GM12878 (cell line): Measurements from ENCODE around the gene SPTBN1.

ENCODE experiments used
- CBX5 ChIP-seq: sonication (generic); IDR thresholded peaks from 2 replicates; pipeline ENCODE4 v1.6.1; 2016; ENCODE audit warnings: low read depth, moderate library complexity, mild to moderate bottlenecking, inconsistent platforms
- CEBPB ChIP-seq, 2 experiments: fragments of 150-350 bp in 1 of 2; IDR thresholded peaks; 2 replicates each; pipeline ENCODE4 v1.6.1; 2012 to 2014; ENCODE audit warnings: low read depth in 2 of 2, low read length in 2 of 2, borderline replicate concordance in 1 of 2, inconsistent platforms in 1 of 2
- CHD2 ChIP-seq: IDR thresholded peaks from 2 replicates; pipeline ENCODE4 v1.6.1; 2011; ENCODE audit warnings: low read depth, low read length, improper control_type of control experiment, borderline replicate concordance
- CTCF ChIP-seq, 3 experiments: IDR thresholded peaks in 2 of 3; conservative IDR thresholded peaks in 1 of 3; 2 replicates each; pipeline ENCODE4 v1.5.1; 2011; ENCODE audit warnings: low read depth in 3 of 3, low read length in 3 of 3, mild to moderate bottlenecking in 3 of 3, control low read depth in 2 of 3, moderate library complexity in 2 of 3, inconsistent platforms in 1 of 3, mixed read lengths in 1 of 3; ENCODE audit not compliant: control insufficient read depth in 2 of 3, insufficient read depth in 1 of 3; ENCODE audit errors: extremely low read depth in 1 of 3
- EP300 ChIP-seq, 2 experiments: fragments of 150-350 bp in 1 of 2; IDR thresholded peaks; 2 replicates each; pipeline ENCODE4 v1.6.1; 2011 to 2012; ENCODE audit warnings: low read depth in 2 of 2, low read length in 2 of 2, borderline replicate concordance in 1 of 2, improper control_type of control experiment in 1 of 2, inconsistent platforms in 1 of 2; ENCODE audit not compliant: control insufficient read depth in 1 of 2
- ETV6 ChIP-seq, 2 experiments: fragments of 450-650 bp in 1 of 2; IDR thresholded peaks in 1 of 2; conservative IDR thresholded peaks in 1 of 2; 2 replicates each; pipeline ENCODE4 v1.6.1; 2014; ENCODE audit warnings: antibody characterized with exemption in 1 of 2, borderline replicate concordance in 1 of 2, low read depth in 1 of 2, mild to moderate bottlenecking in 1 of 2, moderate library complexity in 1 of 2
- HDGF ChIP-seq: fragments of 450-650 bp; IDR thresholded peaks from 2 replicates; pipeline ENCODE4 v1.6.1; 2016; ENCODE audit warnings: antibody characterized with exemption
- MLLT1 ChIP-seq: fragments of 450-650 bp; IDR thresholded peaks from 2 replicates; pipeline ENCODE4 v1.6.1; 2016; ENCODE audit warnings: mild to moderate bottlenecking
- NKRF ChIP-seq: fragments of 450-650 bp; conservative IDR thresholded peaks from 2 replicates; pipeline ENCODE4 v1.6.1; 2017; ENCODE audit warnings: mild to moderate bottlenecking, moderate library complexity
- POLR2A ChIP-seq: IDR thresholded peaks from 2 replicates; pipeline ENCODE4 v1.6.1; 2011; ENCODE audit warnings: low read depth, mild to moderate bottlenecking, low read length
- SIN3A ChIP-seq: IDR thresholded peaks from 2 replicates; pipeline ENCODE4 v1.6.1; 2012; ENCODE audit warnings: low read depth, low read length, improper control_type of control experiment
- SMC3 ChIP-seq: IDR thresholded peaks from 2 replicates; pipeline ENCODE4 v1.6.1; 2011; ENCODE audit warnings: low read length, improper control_type of control experiment, borderline replicate concordance
- SUZ12 ChIP-seq: fragments of 200-600 bp; sonication (generic); IDR thresholded peaks from one replicate; pipeline ENCODE4 v1.6.1; 2018; ENCODE audit warnings: antibody characterized with exemption, mild to moderate bottlenecking; ENCODE audit not compliant: unreplicated experiment
- YY1 ChIP-seq: IDR thresholded peaks from 2 replicates; pipeline ENCODE4 v1.6.1; 2011; ENCODE audit warnings: low read depth, mild to moderate bottlenecking, low read length

GRCh38 chr2:54519841-54520459 is 63.8 kb downstream of the SPTBN1 start:
- no peak for TF ChIP-seq CTCF (IDR thresholded peaks at IDR 0.05 in 2 of 3, conservative IDR thresholded peaks at IDR 0.05 in 1 of 3; ENCODE audit: control insufficient read depth in 2 of 3, extremely low read depth in 1 of 3, insufficient read depth in 1 of 3, low read depth in 3 of 3, low read length in 3 of 3)
- TF ChIP-seq NKRF: no peak
- no peak for TF ChIP-seq CBX5
- TF ChIP-seq POLR2A: no peak
- no peak for TF ChIP-seq ETV6 (conservative IDR thresholded peaks at IDR 0.05 in 1 of 2, IDR thresholded peaks at IDR 0.05 in 1 of 2; ENCODE audit: borderline replicate concordance in 1 of 2, low read depth in 1 of 2)
- TF ChIP-seq CHD2: no peak
- TF ChIP-seq SIN3A: no peak
- no peak for TF ChIP-seq SUZ12
- TF ChIP-seq MLLT1: no peak
- TF ChIP-seq EP300 (IDR thresholded peaks at IDR 0.05; ENCODE audit: borderline replicate concordance in 1 of 2, control insufficient read depth in 1 of 2, low read depth in 2 of 2, low read length in 2 of 2): no peak
- no peak for TF ChIP-seq SMC3
- no peak for TF ChIP-seq CEBPB (IDR thresholded peaks at IDR 0.05; ENCODE audit: borderline replicate concordance in 1 of 2, low read depth in 2 of 2, low read length in 2 of 2)
- no peak for TF ChIP-seq YY1
- no peak for TF ChIP-seq HDGF
